ENCODE results near the gene UBR4.

UBR4 gene

DNA sequence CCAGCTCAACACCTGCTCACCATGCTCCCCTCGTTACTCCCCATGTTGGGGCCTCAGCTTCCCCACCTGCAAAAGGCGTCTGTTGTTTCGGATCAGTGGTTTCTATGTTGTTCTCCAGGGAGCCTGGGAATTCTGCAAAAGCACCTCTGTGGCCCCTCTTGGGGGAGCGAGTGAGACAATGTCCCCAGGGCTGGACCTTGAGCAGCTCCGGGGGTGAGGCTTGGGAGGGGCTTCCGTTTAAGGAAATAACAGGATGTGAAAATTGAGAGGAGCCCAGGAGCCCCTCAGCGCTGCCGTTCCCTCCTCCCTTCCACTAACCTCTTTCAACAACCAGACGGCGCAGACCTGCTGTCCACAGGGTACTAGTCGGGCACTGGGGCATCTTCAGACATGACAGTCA is 155.1 kb downstream of the UBR4 start:
- H3K9me3 ChIP-seq (ENCODE audit: control insufficient read depth, low read length): no peaks in the 10 kb centered on the region
- H2AFZ ChIP-seq (ENCODE audit: low read depth, low read length): no peak overlapping the region
- no peaks in the 10 kb centered on the region for H3K36me3 ChIP-seq (ENCODE audit: control insufficient read depth in 1 of 2, insufficient read depth in 2 of 2, low read depth in 1 of 2, low read length in 2 of 2)
- H3K18ac ChIP-seq (ENCODE audit: low read depth in 1 of 2, low read length in 2 of 2): no peak overlapping the region
- H2BK120ac ChIP-seq (ENCODE audit: low read depth, low read length): no peak overlapping the region
- no peak overlapping the region for H2BK5ac ChIP-seq (ENCODE audit: low read depth, low read length, poor library complexity, severe bottlenecking)
- no peak overlapping the region for H4K8ac ChIP-seq (ENCODE audit: low read length)
- no peaks in the 10 kb centered on the region for H3K79me1 ChIP-seq (replicated peaks; ENCODE audit: low read length, poor library complexity, severe bottlenecking)
- peaks cover 12% of the 10 kb centered on the region for H3K4me1 ChIP-seq (ENCODE audit: control insufficient read depth, insufficient read depth, low read depth, low read length)
- H2BK15ac ChIP-seq (ENCODE audit: low read depth, poor library complexity, severe bottlenecking): no peak overlapping the region
- H3K27ac ChIP-seq (ENCODE audit: low read length, poor library complexity, severe bottlenecking): no peak overlapping the region
- no peak overlapping the region for H4K91ac ChIP-seq (ENCODE audit: low read length)
- no peak overlapping the region for H3K9ac ChIP-seq (ENCODE audit: low read length)
- no peak overlapping the region for H2BK12ac ChIP-seq (ENCODE audit: low read length in 2 of 2)
- H3K14ac ChIP-seq (ENCODE audit: low read length in 2 of 2): no peak overlapping the region
- no peak overlapping the region for H3K23ac ChIP-seq (ENCODE audit: low read length in 2 of 2)
- no peak for DNase-seq
- no peak overlapping the region for H3K4ac ChIP-seq (ENCODE audit: low read depth in 1 of 2, low read length in 2 of 2)
- H3K27me3 ChIP-seq (ENCODE audit: control insufficient read depth in 1 of 2, insufficient read depth in 1 of 2, low read length in 2 of 2): peaks cover 43 to 84% of the 10 kb centered on the region in 2 experiments
- 82% methylated on average over 8 of the region's 11 CpGs for WGBS
- no peak overlapping the region for H2AK5ac ChIP-seq (ENCODE audit: low read length, severe bottlenecking)
- H3K4me2 ChIP-seq (ENCODE audit: low read length, poor library complexity, severe bottlenecking): no peak overlapping the region
- H3K4me3 ChIP-seq (ENCODE audit: insufficient read depth in 1 of 2, low read depth in 1 of 2, low read length in 2 of 2): no peak overlapping the region

- Histone ChIP-seq H2BK12ac (ENCODE audit: low read length in 2 of 2) (no peak overlapping the region), H3K36me3 (ENCODE audit: control insufficient read depth in 1 of 2, insufficient read depth in 2 of 2, low read depth in 1 of 2, low read length in 2 of 2) (no peaks in the 10 kb centered on the region), H3K27ac (ENCODE audit: low read length, poor library complexity, severe bottlenecking) (no peak overlapping the region), H3K4me3 (ENCODE audit: insufficient read depth in 1 of 2, low read depth in 1 of 2, low read length in 2 of 2) (no peak overlapping the region), H2AK5ac (ENCODE audit: low read length, severe bottlenecking) (no peak overlapping the region), H3K14ac (ENCODE audit: low read length in 2 of 2) (no peak overlapping the region), H4K91ac (ENCODE audit: low read length) (no peak overlapping the region), H2BK15ac (ENCODE audit: low read depth, poor library complexity, severe bottlenecking) (no peak overlapping the region), H2BK5ac (ENCODE audit: low read depth, low read length, poor library complexity, severe bottlenecking) (no peak overlapping the region), H3K4me2 (ENCODE audit: low read length, poor library complexity, severe bottlenecking) (no peak overlapping the region), H3K4ac (ENCODE audit: low read depth in 1 of 2, low read length in 2 of 2) (no peak overlapping the region), H3K23ac (ENCODE audit: low read length in 2 of 2) (no peak overlapping the region), H3K79me1 (replicated peaks; ENCODE audit: low read length, poor library complexity, severe bottlenecking) (no peaks in the 10 kb centered on the region), H2BK120ac (ENCODE audit: low read depth, low read length) (no peak overlapping the region), H2AFZ (ENCODE audit: low read depth, low read length) (no peak overlapping the region), H3K27me3 (ENCODE audit: control insufficient read depth in 1 of 2, insufficient read depth in 1 of 2, low read length in 2 of 2) (peaks cover 47 to 85% of the 10 kb centered on the region in 2 experiments), H3K4me1 (ENCODE audit: control insufficient read depth, insufficient read depth, low read depth, low read length) (peaks cover 12% of the 10 kb centered on the region), H3K18ac (ENCODE audit: low read depth in 1 of 2, low read length in 2 of 2) (no peak overlapping the region), H3K9ac (ENCODE audit: low read length) (no peak overlapping the region), H4K8ac (ENCODE audit: low read length) (no peak overlapping the region), H3K9me3 (ENCODE audit: control insufficient read depth, low read length) (no peaks in the 10 kb centered on the region)
- WGBS: 91% methylated on average over 15 of the region's 15 CpGs
- DNase-seq: no peak
These were observed 155.8 kb downstream of the UBR4 start for GRCh38 chr1:19054216-19054615.

DNA sequence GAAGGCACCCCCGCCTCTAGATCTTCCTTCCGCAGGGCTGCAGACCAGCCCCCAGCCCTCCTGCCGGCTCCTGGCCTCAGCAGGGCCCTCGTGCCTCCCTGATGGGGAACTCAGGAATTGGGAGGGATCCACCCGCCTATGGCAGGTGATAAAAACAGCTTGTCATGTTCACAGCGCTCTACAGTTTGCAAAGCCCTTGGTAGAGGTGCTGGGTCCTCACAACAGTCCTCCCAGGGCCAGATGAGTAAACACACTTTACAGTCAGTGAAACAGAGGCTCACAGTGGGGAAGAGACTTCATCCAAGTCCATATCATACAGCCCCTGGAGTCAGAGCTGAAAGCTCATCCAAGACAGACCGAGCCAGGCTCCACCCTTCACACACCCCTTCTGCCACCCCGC is 156.6 kb downstream of the UBR4 start:
- Histone ChIP-seq H2BK12ac (ENCODE audit: low read length in 2 of 2) (no peak overlapping the region), H3K23ac (ENCODE audit: low read length in 2 of 2) (no peak overlapping the region), H2AK5ac (ENCODE audit: low read length, severe bottlenecking) (no peak overlapping the region), H4K91ac (ENCODE audit: low read length) (no peak overlapping the region), H3K9ac (ENCODE audit: low read length) (no peak overlapping the region), H3K4ac (ENCODE audit: low read depth in 1 of 2, low read length in 2 of 2) (no peak overlapping the region), H3K14ac (ENCODE audit: low read length in 2 of 2) (no peak overlapping the region), H3K79me1 (replicated peaks; ENCODE audit: low read length, poor library complexity, severe bottlenecking) (no peaks in the 10 kb centered on the region), H2AFZ (ENCODE audit: low read depth, low read length) (no peak overlapping the region), H4K8ac (ENCODE audit: low read length) (no peak overlapping the region), H2BK15ac (ENCODE audit: low read depth, poor library complexity, severe bottlenecking) (no peak overlapping the region), H3K27me3 (ENCODE audit: control insufficient read depth in 1 of 2, insufficient read depth in 1 of 2, low read length in 2 of 2) (peaks cover 44 to 83% of the 10 kb centered on the region in 2 experiments), H3K4me1 (ENCODE audit: control insufficient read depth, insufficient read depth, low read depth, low read length) (peaks cover 12% of the 10 kb centered on the region), H3K36me3 (ENCODE audit: control insufficient read depth in 1 of 2, insufficient read depth in 2 of 2, low read depth in 1 of 2, low read length in 2 of 2) (no peaks in the 10 kb centered on the region), H3K27ac (ENCODE audit: low read length, poor library complexity, severe bottlenecking) (no peak overlapping the region), H2BK5ac (ENCODE audit: low read depth, low read length, poor library complexity, severe bottlenecking) (no peak overlapping the region), H3K18ac (ENCODE audit: low read depth in 1 of 2, low read length in 2 of 2) (no peak overlapping the region), H3K9me3 (ENCODE audit: control insufficient read depth, low read length) (no peaks in the 10 kb centered on the region), H3K4me3 (ENCODE audit: insufficient read depth in 1 of 2, low read depth in 1 of 2, low read length in 2 of 2) (no peak overlapping the region), H3K4me2 (ENCODE audit: low read length, poor library complexity, severe bottlenecking) (no peak overlapping the region), H2BK120ac (ENCODE audit: low read depth, low read length) (no peak overlapping the region)
- WGBS: 64% methylated on average over 8 of the region's 8 CpGs
- no peak for DNase-seq

DNA sequence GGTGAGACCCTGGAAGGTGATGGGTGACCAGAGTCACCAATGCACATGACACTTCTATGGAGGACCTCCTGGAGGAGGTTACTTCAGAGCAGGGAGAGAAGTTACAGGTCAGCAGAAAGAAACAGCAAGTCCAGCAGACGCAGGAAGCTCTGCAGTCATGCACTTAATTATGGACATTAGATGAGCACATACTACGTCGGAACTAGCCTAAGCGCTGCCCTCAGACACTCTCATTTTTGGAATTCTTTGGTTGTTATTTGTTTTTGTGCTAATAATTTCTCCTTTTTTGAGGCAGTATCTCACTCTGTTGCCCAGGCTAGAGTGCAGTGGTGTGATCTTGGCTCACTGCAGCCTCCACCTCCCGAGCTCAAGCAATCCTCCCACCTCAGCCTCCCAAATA is 160.3 kb downstream of the UBR4 start:
- Histone ChIP-seq H3K9me3 (ENCODE audit: control insufficient read depth, low read length) (no peaks in the 10 kb centered on the region), H3K4me1 (ENCODE audit: control insufficient read depth, insufficient read depth, low read depth, low read length) (peaks cover 23% of the 10 kb centered on the region), H3K27ac (ENCODE audit: low read length, poor library complexity, severe bottlenecking) (no peak overlapping the region), H3K36me3 (ENCODE audit: control insufficient read depth in 1 of 2, insufficient read depth in 2 of 2, low read depth in 1 of 2, low read length in 2 of 2) (no peaks in the 10 kb centered on the region), H3K79me1 (replicated peaks; ENCODE audit: low read length, poor library complexity, severe bottlenecking) (no peaks in the 10 kb centered on the region), H2BK5ac (ENCODE audit: low read depth, low read length, poor library complexity, severe bottlenecking) (no peak overlapping the region), H2BK120ac (ENCODE audit: low read depth, low read length) (no peak overlapping the region), H2BK12ac (ENCODE audit: low read length in 2 of 2) (no peak overlapping the region), H3K14ac (ENCODE audit: low read length in 2 of 2) (no peak overlapping the region), H3K4ac (ENCODE audit: low read depth in 1 of 2, low read length in 2 of 2) (no peak overlapping the region), H3K27me3 (ENCODE audit: control insufficient read depth in 1 of 2, insufficient read depth in 1 of 2, low read length in 2 of 2) (peaks cover 29 to 58% of the 10 kb centered on the region in 2 experiments), H2BK15ac (ENCODE audit: low read depth, poor library complexity, severe bottlenecking) (no peak overlapping the region), H3K4me2 (ENCODE audit: low read length, poor library complexity, severe bottlenecking) (no peak overlapping the region), H3K4me3 (ENCODE audit: insufficient read depth in 1 of 2, low read depth in 1 of 2, low read length in 2 of 2) (no peak overlapping the region), H4K8ac (ENCODE audit: low read length) (no peak overlapping the region), H3K18ac (ENCODE audit: low read depth in 1 of 2, low read length in 2 of 2) (no peak overlapping the region), H2AFZ (ENCODE audit: low read depth, low read length) (no peak overlapping the region), H3K23ac (ENCODE audit: low read length in 2 of 2) (no peak overlapping the region), H4K91ac (ENCODE audit: low read length) (no peak overlapping the region), H3K9ac (ENCODE audit: low read length) (no peak overlapping the region), H2AK5ac (ENCODE audit: low read length, severe bottlenecking) (no peak overlapping the region)
- 85% methylated on average over 2 of the region's 5 CpGs for WGBS
- DNase-seq: no peak

All from mesenchymal stem cell (in vitro differentiated cells and primary cell).